HG03060 (cell line): ENCODE measurements around the gene WWTR1.

Experiments used
- ATAC-seq: cut with Tn5 transposase; IDR thresholded peaks from one replicate; pipeline ENCODE4 v1.9.1; 2021; ENCODE audit warnings: low read depth, moderate number of reproducible peaks; ENCODE audit not compliant: unreplicated experiment

Gene WWTR1

GRCh38 chr3:149507491-149508324 lies 150.1 kb downstream of the WWTR1 start:
- ATAC-seq = no peak

- ATAC-seq = no peak
These were observed 150.9 kb downstream of the WWTR1 start for GRCh38 chr3:149506965-149507364.

GRCh38 chr3:149506540-149506939 lies 151.3 kb downstream of the WWTR1 start:
- no peak for ATAC-seq

GRCh38 chr3:149502438-149502837 lies 155.4 kb downstream of the WWTR1 start:
- ATAC-seq = no peak

GRCh38 chr3:149501524-149501923 lies 156.3 kb downstream of the WWTR1 start:
- ATAC-seq = no peak

GRCh38 chr3:149497966-149498670 lies 159.7 kb downstream of the WWTR1 start:
- no peak for ATAC-seq

- ATAC-seq = no peak
These were observed 160.9 kb downstream of the WWTR1 start for GRCh38 chr3:149496891-149497290.

GRCh38 chr3:149495581-149496125 lies 162.2 kb downstream of the WWTR1 start:
- no peak for ATAC-seq

- ATAC-seq = no peak
These were observed 162.9 kb downstream of the WWTR1 start for GRCh38 chr3:149494759-149495580.

- ATAC-seq = no peak
These were observed 163.6 kb downstream of the WWTR1 start for GRCh38 chr3:149494022-149494758.

GRCh38 chr3:149493315-149494021 lies 164.4 kb downstream of the WWTR1 start:
- no peak for ATAC-seq

GRCh38 chr3:149490260-149490971 lies 167.4 kb downstream of the WWTR1 start:
- ATAC-seq = no peak

GRCh38 chr3:149489060-149489690 lies 168.7 kb downstream of the WWTR1 start:
- no peak for ATAC-seq

GRCh38 chr3:149487598-149488197 lies 170.1 kb downstream of the WWTR1 start:
- no peak for ATAC-seq

- ATAC-seq = no peak
These were observed 171.1 kb downstream of the WWTR1 start for GRCh38 chr3:149486726-149487125.

- no peak for ATAC-seq
These were observed 176.3 kb downstream of the WWTR1 start for GRCh38 chr3:149481491-149481890.

GRCh38 chr3:149481056-149481455 lies 176.8 kb downstream of the WWTR1 start:
- ATAC-seq = no peak
